Left lobe of liver (tissue), 2 donors: ENCODE data around the gene BHLHE41. TPM values are rescaled to one million over a fixed set of nuclear protein-coding genes. Genes with fewer than 3 reads are reported as not detected.

ENCODE experiments used
- ATAC-seq: fragments of 200-7000 bp; cut with Tn5 transposase; one replicate; pipeline ENCODE4 v1.9.1; 2020; ENCODE audit warnings: mild to moderate bottlenecking, moderate library complexity
- DNase-seq: peaks from one replicate; pipeline ENCODE4 v3.0.0-alpha.2; 2020; ENCODE audit warnings: low spot score
- total RNA-seq: library from RNA; stranded (reverse); gene quantifications from one replicate; pipeline ENCODE4 v1.2.1, GENCODE V29; 2021
- donor health status: DM: no; HTN: no; CAD: no; lungs with moderate emphysema.
- donor health status: DM: no; HTN: yes; CAD: no.

Gene BHLHE41
- total RNA-seq, 1 donor from 2014 or later = 1.9 TPM

DNA sequence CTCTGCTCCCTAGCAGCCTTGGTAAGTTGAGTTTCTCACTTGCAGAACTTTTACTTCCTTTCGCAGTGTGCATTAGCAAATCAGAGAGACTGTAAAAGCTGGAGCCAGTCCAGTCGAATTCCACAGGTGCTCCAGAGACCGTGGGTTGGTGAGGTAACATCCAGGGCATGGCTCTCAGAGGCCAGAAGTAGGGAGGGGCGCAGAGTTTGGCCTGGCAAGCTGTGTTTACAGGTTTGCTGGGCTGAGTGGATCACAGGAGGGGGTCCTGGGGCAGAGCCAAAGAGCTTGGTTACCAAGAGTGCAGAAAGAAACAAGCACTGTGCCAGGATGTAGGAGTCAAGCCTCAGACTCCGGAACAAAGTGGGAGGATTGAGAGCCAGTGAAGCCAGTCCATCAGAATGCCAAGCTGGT lies 10.2 kb upstream of the BHLHE41 start:
- peak; percentile 26 for ATAC-seq

DNA sequence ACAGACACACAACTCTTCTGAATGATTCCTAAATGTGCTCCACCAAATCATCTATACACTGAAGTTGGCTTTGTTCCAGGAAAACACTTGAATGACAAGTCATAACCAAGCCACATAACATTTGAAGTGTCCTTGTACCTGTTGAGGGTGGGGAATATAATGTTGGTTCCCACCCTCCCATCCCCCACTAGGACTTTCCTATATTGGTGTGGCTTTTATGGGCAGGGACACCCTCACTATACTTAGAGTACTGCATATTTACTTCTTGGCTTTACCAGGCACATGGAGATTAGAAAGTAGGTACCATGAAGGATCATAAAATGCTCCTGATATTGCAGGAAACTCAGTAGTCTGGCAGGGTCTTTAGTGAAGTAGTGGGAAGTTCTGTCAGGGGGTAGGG lies 9.7 kb upstream of the BHLHE41 start:
- ATAC-seq (no peak), DNase-seq (no peak)

More for the DNA sequence above, 10.2 kb upstream of the BHLHE41 start:
- DNase-seq = no peak

DNA sequence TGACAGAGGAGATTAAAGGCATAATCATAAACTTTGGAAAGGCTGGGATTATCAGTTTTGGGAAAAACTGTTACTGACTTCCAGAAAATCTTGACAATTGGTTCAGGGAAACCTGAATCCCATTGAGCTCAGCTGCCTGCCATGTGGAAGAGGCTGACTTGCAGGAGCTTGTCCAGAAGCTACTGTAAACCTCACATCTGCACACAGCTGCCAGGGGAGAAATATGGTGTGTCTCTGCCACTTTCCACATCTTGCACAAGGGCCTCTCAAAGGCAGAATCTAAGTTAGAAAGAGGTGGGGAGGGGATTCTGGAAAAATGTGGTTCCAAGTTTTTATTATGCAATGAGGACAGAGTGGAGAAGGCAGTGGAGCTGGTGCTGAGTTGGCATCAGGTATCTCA lies 8.7 kb upstream of the BHLHE41 start:
- ATAC-seq = no peak
- DNase-seq = no peak

DNA sequence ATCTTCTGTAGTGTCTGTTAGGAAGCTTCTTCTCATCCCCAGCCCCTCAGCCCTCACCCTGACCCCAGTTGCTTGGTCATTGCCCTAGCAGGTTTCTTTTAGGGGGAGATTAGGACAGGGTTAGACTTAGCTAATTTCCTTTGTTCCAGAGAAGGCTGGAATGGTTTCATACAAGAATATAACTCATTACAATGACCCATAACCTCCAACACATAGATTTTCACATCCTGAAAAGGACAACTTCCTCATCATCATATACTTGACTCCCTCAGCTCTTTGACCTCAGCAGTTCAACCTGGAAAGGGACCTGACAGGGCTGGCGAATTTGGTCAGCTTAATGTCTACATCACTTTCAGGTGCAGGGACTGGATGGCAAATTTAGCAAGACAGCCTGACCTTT lies 8.0 kb upstream of the BHLHE41 start:
- ATAC-seq (no peak), DNase-seq (no peak)

DNA sequence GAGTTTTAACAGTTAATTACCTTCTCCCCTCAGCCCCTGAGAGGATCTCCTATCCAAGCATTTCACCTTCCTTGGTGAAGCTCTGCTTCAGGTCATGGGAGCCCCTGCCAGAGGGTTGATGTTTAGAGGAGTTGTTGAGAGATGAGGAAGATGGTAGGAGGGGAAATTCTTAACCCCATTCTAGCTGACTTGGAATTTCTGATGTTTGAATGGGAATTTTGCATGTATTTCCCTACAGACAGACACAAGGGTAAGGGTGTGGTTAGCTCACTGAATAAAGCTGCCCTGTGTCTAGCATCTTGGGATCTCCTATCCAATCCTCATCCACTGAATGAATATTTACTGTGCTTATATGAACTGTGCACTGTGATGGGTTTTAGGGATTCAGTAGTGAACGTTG lies 7.1 kb upstream of the BHLHE41 start:
- ATAC-seq (no peak), DNase-seq (no peak)

DNA sequence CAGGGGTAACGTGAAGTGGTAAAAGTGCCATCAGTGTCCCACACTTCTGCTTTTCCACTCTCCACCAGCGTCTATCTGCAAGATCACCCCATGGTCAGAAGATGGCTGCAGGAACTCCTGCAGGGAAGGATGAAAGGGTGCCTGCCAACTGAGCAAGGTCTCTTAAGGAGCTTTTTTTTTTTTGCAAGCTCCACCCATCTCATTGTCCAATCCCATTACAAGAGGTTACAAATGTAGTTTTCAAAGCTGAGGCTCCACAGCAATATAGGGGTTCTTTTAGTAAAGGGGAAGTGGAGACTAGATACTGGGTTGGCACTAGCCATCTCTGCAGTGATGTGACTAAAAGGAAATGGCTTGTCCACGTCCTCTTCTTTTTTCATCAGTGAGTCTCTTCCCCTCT lies 5.9 kb upstream of the BHLHE41 start:
- ATAC-seq (no peak), DNase-seq (no peak)

DNA sequence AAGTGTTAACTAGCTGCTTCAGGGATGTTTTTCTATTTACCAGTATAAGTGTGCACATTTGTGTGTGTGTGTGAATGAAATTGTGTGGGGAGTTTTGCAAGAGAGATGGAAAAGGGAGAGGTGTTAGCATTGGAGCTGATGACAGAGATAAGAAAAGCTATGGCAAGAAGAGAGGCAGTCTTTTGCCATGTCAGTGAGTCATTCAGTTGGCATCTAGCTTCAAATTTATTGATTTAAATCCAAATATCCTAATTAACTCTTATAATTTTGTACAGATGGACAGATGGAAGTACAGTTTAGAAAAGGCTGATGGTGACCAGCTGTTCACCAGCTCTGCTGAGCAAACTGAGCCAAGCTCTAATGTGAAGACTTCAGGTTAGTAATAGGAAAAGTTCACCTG lies 3.3 kb upstream of the BHLHE41 start:
- ATAC-seq (no peak), DNase-seq (no peak)

DNA sequence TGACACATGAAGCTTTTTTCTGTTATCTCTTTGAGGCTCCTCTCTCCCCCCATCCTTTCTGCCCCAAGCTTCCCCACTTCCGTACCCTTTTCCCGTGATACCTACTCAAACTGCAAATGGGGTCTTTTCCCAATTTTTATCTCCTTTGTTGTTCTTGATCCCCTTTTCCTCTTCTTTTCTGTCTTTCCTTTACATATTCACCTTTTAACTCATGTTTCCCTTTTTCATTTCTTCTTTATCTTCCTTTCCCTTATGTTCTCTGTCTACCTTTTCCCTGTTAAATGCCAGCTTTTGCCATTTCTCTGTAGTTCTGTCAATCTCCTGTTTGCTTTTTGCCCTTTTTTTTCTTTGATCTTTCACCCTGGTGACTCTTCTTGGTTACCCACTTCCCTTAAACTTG lies 2.6 kb upstream of the BHLHE41 start:
- ATAC-seq (no peak), DNase-seq (no peak)

DNA sequence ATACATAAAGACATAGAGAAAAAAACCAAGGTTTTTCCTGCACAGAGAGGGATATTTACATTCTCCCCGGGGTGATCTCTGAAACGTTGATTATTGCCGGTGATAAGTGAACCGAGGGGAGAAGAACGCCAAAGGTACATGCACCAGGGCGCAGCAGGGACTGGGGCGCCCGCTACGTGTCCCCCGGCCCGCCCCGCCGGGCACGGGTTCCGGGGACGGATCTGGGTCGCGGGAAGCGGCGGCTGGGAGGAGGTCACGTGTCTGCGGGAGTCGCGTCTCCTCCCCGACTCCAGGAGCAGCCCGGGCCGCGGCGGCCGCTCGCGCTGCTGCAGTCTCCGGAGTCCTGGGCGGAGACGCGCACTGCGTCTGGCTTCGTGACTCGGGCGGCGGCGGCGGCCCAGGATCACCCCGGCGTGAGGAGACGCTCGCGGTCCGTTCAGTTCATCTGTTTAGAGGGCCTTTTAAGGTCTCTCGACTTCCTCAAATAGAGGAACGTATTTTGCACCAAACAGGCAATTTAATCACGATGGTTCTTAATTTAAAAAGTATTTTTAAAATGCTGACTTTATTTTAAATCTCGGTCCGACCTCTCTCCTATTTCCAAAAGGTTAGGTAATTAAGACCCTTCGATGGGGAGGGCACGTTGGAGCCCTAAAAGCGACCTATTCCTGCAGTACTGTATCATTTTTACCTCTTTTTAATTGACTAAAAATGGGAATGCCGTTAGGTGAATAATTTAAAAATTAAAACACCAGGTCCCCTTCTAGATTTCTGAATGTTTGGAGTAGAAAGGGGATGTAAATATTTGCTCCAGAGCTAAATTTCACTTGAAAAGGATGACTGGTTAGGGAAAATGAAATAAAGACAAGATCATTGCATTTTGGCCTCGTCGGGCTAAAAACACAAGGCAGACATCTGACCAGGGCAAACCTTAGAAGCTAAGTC lies 1.8 kb upstream of the BHLHE41 start:
- ATAC-seq (peak; percentile 71), DNase-seq (peak; percentile 76)

DNA sequence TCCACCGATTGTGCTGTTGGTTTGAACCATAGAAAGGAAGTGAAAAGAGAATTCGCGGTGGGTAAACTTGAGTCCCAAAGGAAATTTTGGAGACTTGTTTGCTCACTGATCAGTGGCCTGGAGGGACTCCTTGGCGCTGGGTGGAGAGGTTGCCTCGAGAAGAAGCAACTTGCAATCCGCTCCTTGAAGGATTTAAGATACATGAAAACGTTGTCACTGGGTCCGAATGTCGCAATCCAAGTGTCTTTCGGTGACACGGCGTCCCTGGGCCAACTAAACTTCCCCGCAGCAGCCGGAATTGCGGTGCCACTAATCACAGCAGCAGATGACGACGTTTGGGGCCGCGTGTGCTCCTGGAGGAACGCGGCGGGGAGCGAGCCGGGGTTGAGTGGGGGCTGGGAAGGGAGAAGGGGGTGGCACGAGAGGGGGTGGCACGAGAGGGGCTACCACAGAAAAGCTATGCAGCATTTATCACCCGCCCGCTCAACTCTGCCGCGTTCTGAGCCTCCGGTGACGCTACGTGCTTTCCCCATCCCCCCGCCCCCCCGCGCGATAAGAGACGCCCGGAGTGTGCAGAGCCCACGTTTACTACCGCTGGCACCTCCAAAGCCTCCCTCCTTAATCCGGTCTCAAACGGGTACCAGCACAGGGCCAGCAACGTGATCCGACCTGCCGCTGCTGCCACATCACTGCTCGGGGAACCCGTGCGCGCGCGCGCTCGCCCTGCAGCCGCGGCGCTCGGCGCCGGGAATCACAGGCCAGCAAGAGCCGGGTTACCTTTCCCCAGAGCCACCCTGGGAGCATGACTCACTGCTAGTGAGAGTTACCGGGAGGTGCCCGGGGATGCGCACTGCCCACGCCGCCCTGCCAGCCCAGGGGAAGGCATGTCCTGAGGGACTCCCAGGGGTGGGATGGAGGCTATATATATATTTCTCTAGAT lies 833 bp upstream of the BHLHE41 start:
- peak; percentile 83 for ATAC-seq
- peak; percentile 73 for DNase-seq

DNA sequence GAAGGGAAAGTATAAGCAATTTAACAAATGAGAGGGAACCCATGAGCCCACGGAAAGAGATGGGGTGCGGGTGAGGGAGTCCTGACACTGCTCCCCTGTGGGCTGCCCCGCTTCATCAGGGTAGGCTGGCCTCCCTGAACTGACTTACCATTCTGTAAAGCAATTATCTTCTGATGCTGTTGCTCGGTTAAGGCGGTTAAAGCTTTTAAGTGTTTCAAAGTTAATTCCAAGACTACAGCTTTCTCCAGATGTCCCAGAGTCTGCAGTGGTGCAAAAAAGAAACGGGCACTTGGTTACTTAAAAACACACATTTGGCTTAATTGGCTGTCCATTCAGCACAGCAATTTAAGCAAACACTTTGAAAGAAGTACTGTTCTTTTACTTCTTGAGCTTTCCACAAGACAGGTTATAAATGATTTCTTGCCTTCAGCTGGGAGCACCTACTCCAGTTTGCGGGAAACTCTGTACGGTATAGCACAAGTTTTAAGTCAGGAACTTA lies 1.3 kb downstream of the BHLHE41 start:
- DNase-seq (no peak), ATAC-seq (no peak)

DNA sequence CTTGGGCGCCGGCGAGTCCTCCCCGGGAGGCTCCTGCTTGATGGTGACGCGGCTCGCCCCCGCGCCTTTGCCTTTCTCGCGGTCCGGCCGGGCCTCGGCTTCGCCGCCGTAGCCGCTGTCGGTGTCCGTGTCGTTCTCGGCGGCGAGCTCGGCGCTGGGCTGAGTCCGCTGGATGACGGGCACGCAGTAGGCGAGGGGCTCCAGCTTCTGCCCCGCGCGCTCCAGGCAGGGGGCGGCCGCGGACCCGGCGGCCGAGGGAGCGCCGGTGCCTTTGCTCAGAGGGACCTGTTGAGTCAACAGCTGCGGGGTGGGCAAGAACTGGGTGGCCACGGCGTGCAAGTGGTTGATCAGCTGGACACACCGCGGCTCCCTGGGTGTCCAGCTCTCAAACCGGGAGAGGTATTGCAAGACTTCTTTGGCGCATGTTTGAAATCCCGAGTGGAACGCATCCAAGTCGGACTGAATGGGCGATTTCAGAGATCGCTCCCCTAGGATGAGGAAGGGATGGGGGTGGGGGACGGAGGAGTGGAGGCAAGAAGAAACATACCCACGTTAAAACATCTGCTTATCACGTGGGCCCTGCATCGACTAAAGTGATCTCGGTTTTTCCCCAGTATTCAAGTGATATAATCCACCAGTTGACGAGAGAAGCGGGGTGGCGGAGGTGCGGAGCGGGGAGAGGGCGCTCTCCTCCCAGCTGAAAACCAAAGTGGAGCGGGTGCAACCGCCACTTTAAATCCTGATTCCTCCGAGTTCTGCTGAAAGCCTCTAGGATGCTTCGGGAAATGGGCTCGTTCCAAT lies 2.0 kb downstream of the BHLHE41 start:
- DNase-seq (peak; percentile 52), ATAC-seq (peak; percentile 23)

DNA sequence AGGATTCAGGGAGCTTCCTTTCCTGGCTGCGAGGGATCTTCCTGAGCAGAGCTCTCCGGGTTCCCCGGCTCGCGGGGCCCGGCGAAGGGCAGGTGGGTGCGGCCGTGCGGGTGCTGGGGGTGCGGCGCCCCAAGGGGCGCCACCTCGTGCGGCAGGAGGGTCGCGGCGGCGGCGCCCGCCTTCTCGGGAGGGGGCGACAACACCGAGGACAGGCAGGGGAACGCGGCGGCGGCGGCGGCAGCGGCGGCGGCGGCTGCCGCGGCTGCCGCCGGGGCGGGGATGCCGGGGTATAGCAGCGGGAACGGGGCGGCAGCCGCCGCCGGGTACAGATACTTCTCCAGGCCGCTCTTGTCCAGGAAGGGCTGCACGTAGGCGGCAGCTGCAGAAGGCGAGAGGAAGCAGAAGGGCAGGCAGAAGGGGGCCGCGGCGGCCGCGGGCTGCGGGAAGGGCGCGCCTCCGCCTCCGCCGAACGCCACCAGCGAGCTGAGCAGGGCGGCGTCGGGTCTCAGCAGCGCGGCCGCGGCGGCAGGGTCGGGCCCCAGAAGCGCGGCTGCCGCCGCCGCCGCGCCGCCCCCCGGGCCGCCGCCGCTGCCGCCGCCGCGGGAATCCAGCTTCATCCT lies 2.7 kb downstream of the BHLHE41 start:
- ATAC-seq = peak; percentile 13
- no peak for DNase-seq

DNA sequence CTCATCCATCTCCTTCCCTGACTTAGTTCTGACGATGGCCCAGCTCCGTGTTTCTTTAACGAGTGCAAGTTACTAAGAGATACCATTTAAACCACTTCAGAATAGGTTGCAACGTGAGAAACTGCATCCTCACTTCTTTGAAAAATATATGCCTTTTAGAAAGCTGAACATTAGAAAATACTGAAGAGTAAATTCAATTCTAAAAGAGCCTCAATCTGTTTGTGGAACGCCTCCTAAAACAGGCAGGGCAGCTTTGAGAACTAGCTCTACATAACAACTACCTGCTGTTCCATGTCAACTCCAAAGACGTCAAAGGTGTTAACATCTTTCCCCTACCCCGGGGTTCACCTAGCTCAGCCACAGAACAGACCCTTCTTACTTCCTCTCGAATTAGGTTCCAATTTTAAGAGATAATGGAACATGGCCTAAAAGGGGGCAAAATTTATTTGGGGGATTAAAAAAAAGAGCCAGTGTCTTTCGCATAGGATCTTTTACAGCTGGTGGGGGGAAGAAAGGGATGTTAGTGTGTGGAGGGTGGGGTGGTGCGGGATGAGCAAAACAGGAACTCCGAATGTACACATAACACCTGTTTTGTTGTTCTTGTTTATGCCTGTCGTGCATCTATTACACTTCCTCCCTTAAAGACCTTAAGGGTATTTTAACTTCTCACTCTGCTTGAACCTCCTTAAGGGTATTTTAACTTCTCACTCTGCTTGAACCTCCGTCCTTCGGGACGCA lies 3.3 kb downstream of the BHLHE41 start:
- ATAC-seq (no peak), DNase-seq (no peak)

DNA sequence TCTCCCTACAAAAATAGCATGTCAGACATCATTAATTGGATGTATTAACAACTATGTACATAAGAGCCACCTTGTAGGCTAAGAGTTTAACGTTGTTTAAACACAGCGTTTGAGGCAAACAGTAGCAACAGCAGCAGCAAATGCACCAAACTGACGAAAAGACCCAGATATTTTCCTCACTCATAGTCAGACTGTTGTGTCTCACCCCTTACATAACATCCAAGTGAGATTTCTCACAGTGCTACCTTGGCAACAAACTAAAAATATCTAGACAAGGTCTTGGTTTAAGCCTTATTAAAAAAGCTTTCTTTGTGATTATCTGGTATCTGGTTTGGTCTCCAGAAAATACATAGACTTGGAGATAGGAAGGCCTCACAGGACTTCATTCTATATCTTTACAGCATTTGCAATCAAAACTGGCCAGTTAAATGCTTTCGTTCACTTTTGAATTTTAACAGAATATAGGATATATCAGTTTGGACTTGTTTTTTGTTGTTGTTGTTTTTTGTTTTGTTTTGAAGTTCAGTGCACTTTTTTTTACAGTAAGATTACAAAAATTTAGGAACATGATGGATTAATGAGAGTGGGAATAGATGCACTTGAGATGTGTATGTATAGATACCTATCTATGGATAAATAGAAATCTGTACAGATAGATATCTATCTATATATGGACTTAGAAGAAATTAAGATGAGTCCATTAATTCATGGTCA lies 4.1 kb downstream of the BHLHE41 start:
- DNase-seq = no peak
- ATAC-seq = no peak

DNA sequence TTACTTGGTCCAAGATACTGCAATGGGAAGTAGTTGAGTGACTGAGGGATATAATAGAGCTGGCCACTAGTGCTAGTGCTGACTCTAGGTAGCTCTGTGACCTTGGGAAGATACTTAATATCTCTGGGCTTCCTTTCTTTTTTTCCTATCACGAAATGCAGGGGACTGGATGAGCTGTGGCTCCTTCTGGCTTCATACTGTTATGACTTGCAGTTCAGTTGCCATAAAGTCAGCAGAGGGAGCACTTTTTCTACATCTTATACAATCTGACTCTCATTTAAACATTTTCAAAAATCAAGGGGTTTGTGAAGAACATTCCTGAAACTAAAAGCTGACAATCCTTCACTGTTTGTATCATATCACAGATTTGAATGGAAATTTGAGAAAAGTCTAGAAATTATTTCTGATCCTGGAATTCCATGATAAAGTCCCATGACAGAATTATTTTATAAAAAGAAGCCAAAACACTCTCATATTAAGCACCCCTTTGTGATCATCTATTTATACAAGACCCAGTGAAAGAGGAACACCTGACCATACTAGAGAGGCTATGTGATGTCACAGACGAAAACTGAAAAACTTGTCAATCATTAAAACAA lies 5.3 kb downstream of the BHLHE41 start:
- peak; percentile 46 for ATAC-seq
- no peak for DNase-seq

DNA sequence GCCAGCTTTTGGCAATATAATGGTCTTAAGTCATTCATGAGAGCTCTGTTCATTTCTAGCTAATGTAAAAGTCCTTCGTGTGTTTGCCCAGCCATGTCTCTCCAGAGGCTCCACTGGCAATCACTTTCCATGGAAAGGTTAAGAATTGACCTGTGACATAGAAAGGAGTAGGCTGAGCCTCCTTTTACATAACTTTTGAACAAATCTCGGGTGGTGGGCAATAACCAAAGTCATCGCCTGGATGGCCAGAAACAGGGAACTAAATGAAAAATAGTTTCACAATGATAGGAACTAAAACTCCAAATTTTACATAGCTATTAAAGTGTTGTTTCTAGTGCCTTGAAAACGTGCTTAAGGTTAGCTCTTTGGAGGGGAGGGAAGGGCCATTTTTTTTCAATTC lies 6.5 kb downstream of the BHLHE41 start:
- ATAC-seq (no peak), DNase-seq (no peak)
